ENCODE measurements around the gene DES. TPM values are rescaled to one million over a fixed set of nuclear protein-coding genes. Genes with fewer than 3 reads are reported as not detected.

DES gene
- total and polyA plus RNA-seq, 2 donors (not counting 1 experiment from before 2014, with no cell fraction given): not detected

GRCh38 chr2:219403861-219404260 lies 14.3 kb upstream of the DES start:
- H3K4me3 Mint-ChIP-seq: no peak overlapping the region
- Histone ChIP-seq H3K9me3 (ENCODE audit: control extremely low read depth in 1 of 3, control insufficient read depth in 2 of 3, insufficient read depth in 1 of 3, low read length in 2 of 3) (no peaks in the 10 kb centered on the region), H3K4me2 (replicated peaks; ENCODE audit: low read depth, low read length, poor library complexity, severe bottlenecking) (no peak overlapping the region), H3K36me3 (replicated peaks in 1 of 2; ENCODE audit: control extremely low read depth in 1 of 2, control insufficient read depth in 1 of 2, extremely low read depth in 1 of 2, insufficient read depth in 2 of 2, low read length in 1 of 2) (no peaks in the 10 kb centered on the region), H3K4me3 (ENCODE audit: control extremely low read depth in 1 of 5, extremely low read depth in 1 of 5, insufficient read depth in 1 of 5, low read depth in 2 of 5, low read length in 4 of 5) (no peak overlapping the region), H3K4me1 (ENCODE audit: control insufficient read depth in 2 of 2, insufficient read depth in 2 of 2, low read length in 2 of 2) (no peaks in the 10 kb centered on the region), H3K79me2 (ENCODE audit: control insufficient read depth, insufficient read depth, low read length) (no peaks in the 10 kb centered on the region), H3K27ac (ENCODE audit: low read length in 2 of 2) (no peak overlapping the region), H2AFZ (ENCODE audit: insufficient read depth, low read depth, low read length, poor library complexity, severe bottlenecking) (no peak overlapping the region), H4K20me1 (ENCODE audit: control insufficient read depth, insufficient read depth, low read length, poor library complexity, severe bottlenecking) (no peaks in the 10 kb centered on the region), H3K27me3 (replicated peaks in 1 of 4; ENCODE audit: control extremely low read depth in 1 of 4, control insufficient read depth in 3 of 4, insufficient read depth in 4 of 4, low read length in 3 of 4) (peaks cover 0 to 25% (median 0%) of the 10 kb centered on the region in 4 experiments), H3K9ac (ENCODE audit: low read length) (no peak overlapping the region)
- H3K9me3 Mint-ChIP-seq (ENCODE audit: insufficient read depth): no peaks in the 10 kb centered on the region
- TF ChIP-seq, protein P1, sequence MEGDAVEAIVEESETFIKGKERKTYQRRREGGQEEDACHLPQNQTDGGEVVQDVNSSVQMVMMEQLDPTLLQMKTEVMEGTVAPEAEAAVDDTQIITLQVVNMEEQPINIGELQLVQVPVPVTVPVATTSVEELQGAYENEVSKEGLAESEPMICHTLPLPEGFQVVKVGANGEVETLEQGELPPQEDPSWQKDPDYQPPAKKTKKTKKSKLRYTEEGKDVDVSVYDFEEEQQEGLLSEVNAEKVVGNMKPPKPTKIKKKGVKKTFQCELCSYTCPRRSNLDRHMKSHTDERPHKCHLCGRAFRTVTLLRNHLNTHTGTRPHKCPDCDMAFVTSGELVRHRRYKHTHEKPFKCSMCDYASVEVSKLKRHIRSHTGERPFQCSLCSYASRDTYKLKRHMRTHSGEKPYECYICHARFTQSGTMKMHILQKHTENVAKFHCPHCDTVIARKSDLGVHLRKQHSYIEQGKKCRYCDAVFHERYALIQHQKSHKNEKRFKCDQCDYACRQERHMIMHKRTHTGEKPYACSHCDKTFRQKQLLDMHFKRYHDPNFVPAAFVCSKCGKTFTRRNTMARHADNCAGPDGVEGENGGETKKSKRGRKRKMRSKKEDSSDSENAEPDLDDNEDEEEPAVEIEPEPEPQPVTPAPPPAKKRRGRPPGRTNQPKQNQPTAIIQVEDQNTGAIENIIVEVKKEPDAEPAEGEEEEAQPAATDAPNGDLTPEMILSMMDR (IDR thresholded peaks at IDR 0.05): no peak
- TF ChIP-seq EZH2 (IDR thresholded peaks at IDR 0.05; ENCODE audit: borderline replicate concordance, insufficient read depth, low read depth, low read length, poor library complexity, severe bottlenecking): no peak
- CTCF ChIA-PET: interaction anchor here (0.6 to 4.4 kb wide), 11 partner anchors 10 to 1335 kb away, joined by 3 to 97 read pairs (median 4); partner anchors contain the start of genes DNPEP and RUFY4
- 86% methylated on average over 9 of the region's 9 CpGs for WGBS (ENCODE audit: insufficient coverage)
- DNase-seq (no peak), ATAC-seq (ENCODE audit: low read depth) (no peak)
- no peaks in the 10 kb centered on the region for H3K4me1 Mint-ChIP-seq
- no peak overlapping the region for H3K27ac Mint-ChIP-seq
- intact Hi-C loops (cut with micrococcal nuclease): loop anchor here (1.0 to 5.0 kb wide), 4 partner anchors 55 to 293 kb away; no protein-coding TSS in a partner anchor
- POLR2A ChIA-PET: no interaction called here
- peaks cover 31% of the 10 kb centered on the region for H3K27me3 Mint-ChIP-seq

DNA sequence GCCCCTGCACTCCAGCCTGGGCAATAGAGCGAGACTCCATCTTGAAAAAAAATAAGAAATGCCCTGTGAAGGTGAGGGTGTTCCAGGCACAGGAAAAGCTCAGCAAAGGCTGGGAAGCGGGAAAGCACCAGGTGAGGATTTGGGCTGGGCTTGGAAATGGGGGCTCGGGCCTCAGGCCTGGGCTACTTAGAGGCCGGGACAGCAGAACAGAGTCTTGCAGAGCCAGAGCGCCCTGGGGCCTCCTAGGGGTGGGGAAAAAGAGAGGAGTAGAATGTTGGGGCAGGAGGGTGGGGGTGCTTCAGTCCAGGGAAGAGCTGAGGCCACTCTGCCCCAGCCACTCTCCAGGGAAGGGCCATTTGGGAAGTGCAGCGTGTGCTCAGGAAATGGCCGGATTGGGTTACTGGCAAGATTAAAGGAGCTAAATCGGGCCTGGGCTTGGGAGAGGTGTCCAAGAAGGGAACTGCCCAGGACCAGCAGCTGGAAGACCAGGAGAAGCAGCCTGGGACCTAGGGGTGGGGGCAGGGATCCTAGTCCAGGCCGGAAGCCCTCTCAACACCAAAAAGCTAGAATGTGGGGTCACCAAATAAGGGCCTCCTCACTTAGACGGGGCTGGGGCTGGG lies 13.8 kb upstream of the DES start:
- no peak overlapping the region for H3K4me2 ChIP-seq (replicated peaks; ENCODE audit: low read depth, low read length, poor library complexity, severe bottlenecking)
- H3K9me3 ChIP-seq (ENCODE audit: control extremely low read depth in 1 of 3, control insufficient read depth in 2 of 3, insufficient read depth in 1 of 3, low read length in 2 of 3): no peaks in the 10 kb centered on the region
- 89% methylated on average over 9 of the region's 10 CpGs for WGBS (ENCODE audit: insufficient coverage)

More for the DNA sequence above, 13.8 kb upstream of the DES start:
- no peaks in the 10 kb centered on the region for H3K79me2 ChIP-seq (ENCODE audit: control insufficient read depth, insufficient read depth, low read length)
- no peak overlapping the region for H3K9ac ChIP-seq (ENCODE audit: low read length)
- H3K27ac ChIP-seq (ENCODE audit: low read length in 2 of 2): no peak overlapping the region
- no peak for TF ChIP-seq EZH2 (IDR thresholded peaks at IDR 0.05; ENCODE audit: borderline replicate concordance, insufficient read depth, low read depth, low read length, poor library complexity, severe bottlenecking)
- TF ChIP-seq, protein P1 (IDR thresholded peaks at IDR 0.05): no peak
- H3K27me3 ChIP-seq (replicated peaks in 1 of 4; ENCODE audit: control extremely low read depth in 1 of 4, control insufficient read depth in 3 of 4, insufficient read depth in 4 of 4, low read length in 3 of 4): peaks cover 0 to 25% (median 0%) of the 10 kb centered on the region in 4 experiments
- CTCF ChIA-PET: interaction anchor here (1.1 to 4.4 kb wide), 7 partner anchors 9 to 156 kb away, joined by 3 to 97 read pairs (median 4); partner anchors contain the start of gene DNPEP
- no peaks in the 10 kb centered on the region for H4K20me1 ChIP-seq (ENCODE audit: control insufficient read depth, insufficient read depth, low read length, poor library complexity, severe bottlenecking)
- intact Hi-C loops (cut with micrococcal nuclease): loop anchor here (5.0 kb wide), 2 partner anchors 238 to 293 kb away; no protein-coding TSS in a partner anchor
- no peak overlapping the region for H3K4me3 Mint-ChIP-seq
- H3K9me3 Mint-ChIP-seq (ENCODE audit: insufficient read depth): no peaks in the 10 kb centered on the region
- POLR2A ChIA-PET: no interaction called here
- H3K4me3 ChIP-seq (ENCODE audit: control extremely low read depth in 1 of 5, extremely low read depth in 1 of 5, insufficient read depth in 1 of 5, low read depth in 2 of 5, low read length in 4 of 5): no peak overlapping the region
- no peak overlapping the region for H2AFZ ChIP-seq (ENCODE audit: insufficient read depth, low read depth, low read length, poor library complexity, severe bottlenecking)
- H3K4me1 ChIP-seq (ENCODE audit: control insufficient read depth in 2 of 2, insufficient read depth in 2 of 2, low read length in 2 of 2): no peaks in the 10 kb centered on the region
- H3K27me3 Mint-ChIP-seq: peaks cover 31% of the 10 kb centered on the region
- no peaks in the 10 kb centered on the region for H3K36me3 ChIP-seq (replicated peaks in 1 of 2; ENCODE audit: control extremely low read depth in 1 of 2, control insufficient read depth in 1 of 2, extremely low read depth in 1 of 2, insufficient read depth in 2 of 2, low read length in 1 of 2)
- no peaks in the 10 kb centered on the region for H3K4me1 Mint-ChIP-seq
- no peak overlapping the region for H3K27ac Mint-ChIP-seq
- DNase-seq (no peak), ATAC-seq (ENCODE audit: low read depth) (no peak)
